Esophagus mucosa (tissue), 1 donor: Measurements from ENCODE around the gene GMDS. TPM values are rescaled to one million over a fixed set of nuclear protein-coding genes. Genes with fewer than 3 reads are reported as not detected.
"Not testable (repeated sequence)": the region's sequence is repeated elsewhere in the genome, so short reads cannot be mapped to it uniquely, and the experiment has no call there.

Experiments
- ATAC-seq: fragments of 200-7000 bp; cut with Tn5 transposase; one replicate; pipeline ENCODE4 v1.9.1; 2020
- total RNA-seq: library from RNA; stranded (reverse); gene quantifications from one replicate; pipeline ENCODE4 v1.2.4, GENCODE V29; 2023
- donor health status: DM: yes; HTN: yes; CAD: no.

The GMDS gene
- total RNA-seq, 1 donor from 2014 or later, result 43.8 TPM

- ATAC-seq, result no peak
These were observed 542.1 kb downstream of the GMDS start for GRCh38 chr6:1703091-1703855.

GRCh38 chr6:1702580-1703051 is 542.8 kb downstream of the GMDS start:
- no peak for ATAC-seq

GRCh38 chr6:1701668-1702353 is 543.6 kb downstream of the GMDS start:
- no peak for ATAC-seq

GRCh38 chr6:1700278-1700967 is 545.0 kb downstream of the GMDS start:
- ATAC-seq, result no peak

- ATAC-seq, result no peak
These were observed 546.9 kb downstream of the GMDS start for GRCh38 chr6:1698527-1698926.

- no peak for ATAC-seq
These were observed 547.6 kb downstream of the GMDS start for GRCh38 chr6:1697688-1698351.

GRCh38 chr6:1696463-1696850 is 548.9 kb downstream of the GMDS start:
- no peak for ATAC-seq

- ATAC-seq, result no peak
These were observed 549.6 kb downstream of the GMDS start for GRCh38 chr6:1695546-1696462.

- ATAC-seq, result not testable (repeated sequence)
These were observed 553.6 kb downstream of the GMDS start for GRCh38 chr6:1691828-1692227.

GRCh38 chr6:1690656-1691055 is 554.7 kb downstream of the GMDS start:
- not testable (repeated sequence) for ATAC-seq

GRCh38 chr6:1689141-1689540 is 556.3 kb downstream of the GMDS start:
- ATAC-seq, result peak; percentile 80

- no peak for ATAC-seq
These were observed 557.0 kb downstream of the GMDS start for GRCh38 chr6:1688396-1688795.

- no peak for ATAC-seq
These were observed 558.0 kb downstream of the GMDS start for GRCh38 chr6:1687402-1687801.

- ATAC-seq, result peak; percentile 86
These were observed 559.0 kb downstream of the GMDS start for GRCh38 chr6:1686117-1687098.

GRCh38 chr6:1679688-1680068 is 565.7 kb downstream of the GMDS start:
- peak; percentile 44 for ATAC-seq

- ATAC-seq, result peak; percentile 23
These were observed 566.2 kb downstream of the GMDS start for GRCh38 chr6:1679031-1679687.

- no peak for ATAC-seq
These were observed 567.2 kb downstream of the GMDS start for GRCh38 chr6:1678201-1678600.

- no peak for ATAC-seq
These were observed 573.0 kb downstream of the GMDS start for GRCh38 chr6:1672379-1672778.

GRCh38 chr6:1670711-1671462 is 574.5 kb downstream of the GMDS start:
- ATAC-seq, result peak; percentile 28
